GM21423 (cell line): Measurements from ENCODE around the gene A1BG.
"Not testable (repeated sequence)": the region's sequence is repeated elsewhere in the genome, so short reads cannot be mapped to it uniquely, and the experiment has no call there.

ENCODE experiments used
- ATAC-seq: cut with Tn5 transposase; IDR thresholded peaks from one replicate; pipeline ENCODE4 v1.9.1; 2021; ENCODE audit warnings: mild to moderate bottlenecking, moderate library complexity; ENCODE audit not compliant: unreplicated experiment

Gene A1BG

GRCh38 chr19:58386576-58387337, 33.5 kb upstream of the A1BG start, which contains the start of gene RPS5:
Gene RPS5 (plus strand): TSS chr19:58387269. CDS start chr19:58388138, 869 bp downstream.
- peak; percentile 89 for ATAC-seq

- ATAC-seq, result peak; percentile 4
Measured at GRCh38 chr19:58385891-58386575, 32.7 kb upstream of the A1BG start.

- ATAC-seq, result no peak
Measured at GRCh38 chr19:58385313-58385890, 32.1 kb upstream of the A1BG start.

- ATAC-seq, result no peak
Measured at GRCh38 chr19:58382997-58383603, 29.8 kb upstream of the A1BG start.

GRCh38 chr19:58381460-58382212, 28.3 kb upstream of the A1BG start:
- no peak for ATAC-seq

- ATAC-seq, result peak; percentile 76
Measured at GRCh38 chr19:58380662-58381459, 27.6 kb upstream of the A1BG start, which contains the start of gene ZNF837. Gene ZNF837 (minus strand): TSS chr19:58381030. CDS start chr19:58369332, 11,698 bp downstream.

- no peak for ATAC-seq
Measured at GRCh38 chr19:58380037-58380661, 26.9 kb upstream of the A1BG start.

- ATAC-seq, result no peak
Measured at GRCh38 chr19:58379246-58379645, 26.0 kb upstream of the A1BG start.

- not testable (repeated sequence) for ATAC-seq
Measured at GRCh38 chr19:58376724-58377123, 23.4 kb upstream of the A1BG start.

- ATAC-seq, result no peak
Measured at GRCh38 chr19:58374200-58374599, 20.9 kb upstream of the A1BG start.

- ATAC-seq, result no peak
Measured at GRCh38 chr19:58372311-58373133, 19.2 kb upstream of the A1BG start.

- no peak for ATAC-seq
Measured at GRCh38 chr19:58368561-58369360, 15.5 kb upstream of the A1BG start.

- no peak for ATAC-seq
Measured at GRCh38 chr19:58367698-58368454, 14.6 kb upstream of the A1BG start.

- no peak for ATAC-seq
Measured at GRCh38 chr19:58366585-58367430, 13.5 kb upstream of the A1BG start.

- no peak for ATAC-seq
Measured at GRCh38 chr19:58364146-58364545, 10.9 kb upstream of the A1BG start.
